WTC11 (cell line): Measurements from ENCODE around the gene ACAA1. TPM values are rescaled to one million over a fixed set of nuclear protein-coding genes. Genes with fewer than 3 reads are reported as not detected.

Source experiments
- ATAC-seq: fragments of 200-7000 bp; cut with Tn5 transposase; 2 replicates; pipeline ENCODE4 v1.10.0; 2021; ENCODE audit warnings: mild to moderate bottlenecking, moderate library complexity
- CTCF ChIA-PET: fragments of 300-600 bp; sonication (Branson Sonifier 250); formaldehyde crosslinking; loops from one replicate; lab custom pipeline; 2021; ENCODE audit warnings: antibody characterized with exemption; lab: Charles Lee
- POLR2A ChIA-PET: fragments of 350-600 bp; sonication (Branson Sonifier 250); formaldehyde crosslinking; loops from one replicate; lab custom pipeline; 2021; ENCODE audit warnings: antibody characterized with exemption; lab: Charles Lee
- DNase-seq: peaks from one replicate; pipeline ENCODE4 v3.0.0; 2021; ENCODE audit warnings: low spot score
- H3K27ac Mint-ChIP-seq: 2 replicates; pipeline ENCODE4 v1.8.0; 2021; ENCODE audit warnings: mixed read lengths
- H3K27me3 Mint-ChIP-seq: 2 replicates; pipeline ENCODE4 v1.8.0; 2021; ENCODE audit warnings: low read depth, mild to moderate bottlenecking, moderate library complexity, mixed read lengths
- H3K36me3 Mint-ChIP-seq: 2 replicates; pipeline ENCODE4 v1.8.0; 2021; ENCODE audit warnings: mixed read lengths
- H3K4me1 Mint-ChIP-seq: 2 replicates; pipeline ENCODE4 v1.8.0; 2022; ENCODE audit warnings: mixed read lengths
- H3K4me3 Mint-ChIP-seq: 2 replicates; pipeline ENCODE4 v1.8.0; 2021; ENCODE audit warnings: mild to moderate bottlenecking, moderate library complexity, mixed read lengths
- H3K9me3 Mint-ChIP-seq: 2 replicates; pipeline ENCODE4 v1.8.0; 2021; ENCODE audit warnings: mixed read lengths
- AFF4 ChIP-seq: sonication (generic); formaldehyde crosslinking; IDR thresholded peaks from 2 replicates; pipeline ENCODE4 v1.8.1; 2023; ENCODE audit warnings: mild to moderate bottlenecking, missing genetic modification reagents, borderline replicate concordance
- ATF2 ChIP-seq: sonication (generic); formaldehyde crosslinking; IDR thresholded peaks from 2 replicates; pipeline ENCODE4 v1.8.1; 2022; ENCODE audit warnings: low read depth, missing genetic modification reagents, borderline replicate concordance
- ATF3 ChIP-seq: sonication (generic); formaldehyde crosslinking; conservative IDR thresholded peaks from 2 replicates; pipeline ENCODE4 v1.8.1; 2022; ENCODE audit warnings: mild to moderate bottlenecking, missing genetic modification reagents
- CREB1 ChIP-seq: sonication (generic); formaldehyde crosslinking; IDR thresholded peaks from 2 replicates; pipeline ENCODE4 v1.8.0; 2023; ENCODE audit warnings: mild to moderate bottlenecking, missing genetic modification reagents
- EMX1 ChIP-seq: fragments of 250-450 bp; sonication (Bioruptor Pico); IDR thresholded peaks from 2 replicates; pipeline ENCODE4 v1.8.0; 2021; ENCODE audit warnings: mild to moderate bottlenecking
- FOXK1 ChIP-seq: sonication (generic); formaldehyde crosslinking; IDR thresholded peaks from 2 replicates; pipeline ENCODE4 v1.8.0; 2022; ENCODE audit warnings: mild to moderate bottlenecking, moderate library complexity, missing genetic modification reagents
- HMGXB4 ChIP-seq: sonication (generic); formaldehyde crosslinking; IDR thresholded peaks from 2 replicates; pipeline ENCODE4 v1.8.1; 2023; ENCODE audit warnings: mild to moderate bottlenecking, moderate library complexity, missing genetic modification reagents
- JAZF1 ChIP-seq: fragments of 250-450 bp; sonication (Bioruptor Pico); IDR thresholded peaks from 2 replicates; pipeline ENCODE4 v1.9.0; 2021; ENCODE audit warnings: moderate library complexity, mild to moderate bottlenecking, inconsistent platforms
- NR1H2 ChIP-seq: sonication (generic); formaldehyde crosslinking; IDR thresholded peaks from 2 replicates; pipeline ENCODE4 v1.9.0; 2021; ENCODE audit warnings: mild to moderate bottlenecking, moderate library complexity, missing genetic modification reagents
- NR2C2 ChIP-seq: sonication (generic); formaldehyde crosslinking; IDR thresholded peaks from 2 replicates; pipeline ENCODE4 v1.8.0; 2022; ENCODE audit warnings: mild to moderate bottlenecking, missing genetic modification reagents
- PRDM15 ChIP-seq: sonication (generic); formaldehyde crosslinking; IDR thresholded peaks from 2 replicates; pipeline ENCODE4 v1.8.0; 2022; ENCODE audit warnings: missing genetic modification reagents
- PREB ChIP-seq: sonication (generic); formaldehyde crosslinking; IDR thresholded peaks from 2 replicates; pipeline ENCODE4 v1.8.1; 2022; ENCODE audit warnings: mild to moderate bottlenecking, missing genetic modification reagents, moderate library complexity, borderline replicate concordance
- PRRX2 ChIP-seq: fragments of 250-450 bp; sonication (Bioruptor Pico); IDR thresholded peaks from 2 replicates; pipeline ENCODE4 v1.8.0; 2021; ENCODE audit warnings: mild to moderate bottlenecking
- SMAD3 ChIP-seq: sonication (generic); formaldehyde crosslinking; IDR thresholded peaks from 2 replicates; pipeline ENCODE4 v1.8.0; 2022; ENCODE audit warnings: missing genetic modification reagents, mild to moderate bottlenecking, borderline replicate concordance
- SMAD4 ChIP-seq: sonication (generic); formaldehyde crosslinking; IDR thresholded peaks from 2 replicates; pipeline ENCODE4 v1.8.0; 2022; ENCODE audit warnings: mild to moderate bottlenecking, missing genetic modification reagents
- TEAD1 ChIP-seq: sonication (generic); formaldehyde crosslinking; IDR thresholded peaks from 2 replicates; pipeline ENCODE4 v1.8.0; 2022; ENCODE audit warnings: mild to moderate bottlenecking, missing genetic modification reagents
- ZNF121 ChIP-seq: sonication (generic); formaldehyde crosslinking; IDR thresholded peaks from 2 replicates; pipeline ENCODE4 v1.8.0; 2023; ENCODE audit warnings: missing genetic modification reagents
- ZNF138 ChIP-seq: sonication (generic); formaldehyde crosslinking; conservative IDR thresholded peaks from 2 replicates; pipeline ENCODE4 v1.8.1; 2022; ENCODE audit warnings: mild to moderate bottlenecking, moderate library complexity, missing genetic modification reagents
- ZSCAN18 ChIP-seq: fragments of 250-450 bp; sonication (Bioruptor Pico); IDR thresholded peaks from 2 replicates; pipeline ENCODE4 v2.1.2; 2022; ENCODE audit warnings: mild to moderate bottlenecking, moderate library complexity
- total RNA-seq: library from RNA; stranded (reverse); gene quantifications from 3 replicates; pipeline ENCODE4 v1.2.3, GENCODE V29; 2021

The ACAA1 gene
- total RNA-seq, 1 experiment from 2014 or later: 46.5 TPM

GRCh38 chr3:38142959-38143358 lies 6.0 kb upstream of the ACAA1 start:
- Mint-ChIP-seq H3K27ac (no peak overlapping the region), H3K36me3 (peaks cover 11% of the 10 kb centered on the region), H3K4me3 (no peak overlapping the region), H3K27me3 (peaks cover 17% of the 10 kb centered on the region), H3K4me1 (peaks cover 16% of the 10 kb centered on the region), H3K9me3 (peaks cover 22% of the 10 kb centered on the region)
- ChIA-PET CTCF (no interaction called here), POLR2A (no interaction called here)
- no peak for DNase-seq
- ATAC-seq: no peak
- no peak for TF ChIP-seq NR1H2 (CRISPR knock-in tag)
- no peak for TF ChIP-seq ATF3
- TF ChIP-seq ZNF121 (CRISPR knock-in tag): no peak
- TF ChIP-seq SMAD3 (CRISPR knock-in tag): no peak
- TF ChIP-seq TEAD1: no peak
- no peak for TF ChIP-seq HMGXB4 (CRISPR knock-in tag)
- no peak for TF ChIP-seq PREB (CRISPR knock-in tag)
- no peak for TF ChIP-seq SMAD4 (CRISPR knock-in tag)
- no peak for TF ChIP-seq NR2C2
- no peak for TF ChIP-seq ATF2 (CRISPR knock-in tag)

- ChIA-PET POLR2A (no interaction called here), CTCF (no interaction called here)
- no peak for DNase-seq
- Mint-ChIP-seq H3K27me3 (peaks cover 17% of the 10 kb centered on the region), H3K36me3 (peaks cover 11% of the 10 kb centered on the region), H3K27ac (no peak overlapping the region), H3K4me1 (peaks cover 21% of the 10 kb centered on the region), H3K9me3 (peaks cover 12% of the 10 kb centered on the region), H3K4me3 (no peak overlapping the region)
- ATAC-seq: no peak
- no peak for TF ChIP-seq PRRX2
- TF ChIP-seq PRDM15 (CRISPR knock-in tag): no peak
- TF ChIP-seq CREB1 (CRISPR knock-in tag): no peak
- no peak for TF ChIP-seq SMAD4 (CRISPR knock-in tag)
- TF ChIP-seq NR2C2: no peak
- TF ChIP-seq AFF4: no peak
- no peak for TF ChIP-seq ZNF138
- TF ChIP-seq FOXK1: no peak
- no peak for TF ChIP-seq EMX1
- no peak for TF ChIP-seq JAZF1 (CRISPR knock-in tag)
- no peak for TF ChIP-seq ZSCAN18
These were observed 5.0 kb upstream of the ACAA1 start for GRCh38 chr3:38141952-38142273.
